Keratinocyte (primary cell): ENCODE measurements around the gene NFATC4. TPM values are rescaled to one million over a fixed set of nuclear protein-coding genes. Genes with fewer than 3 reads are reported as not detected.

ENCODE experiments used
- DNase-seq: peaks from one replicate; pipeline ENCODE4 v3.0.0-alpha.2; 2011; ENCODE audit warnings: low read depth, missing footprints, low spot score
- FAIRE-seq: peaks from 2 replicates; lab custom pipeline; 2011; peaks lifted over from hg19 to GRCh38; lab: Jason Lieb, UNC
- H2AFZ ChIP-seq: 2 replicates; pipeline ENCODE4 v1.6.0; 2012; ENCODE audit warnings: low read length, control low read depth, inconsistent platforms; ENCODE audit not compliant: control insufficient read depth
- H3K27ac ChIP-seq: 2 replicates; pipeline ENCODE4 v1.5.1; 2011; ENCODE audit warnings: low read length; ENCODE audit not compliant: control insufficient read depth, insufficient read depth
- H3K27me3 ChIP-seq: 3 replicates; pipeline ENCODE4 v1.6.0; 2011; ENCODE audit warnings: low read length; ENCODE audit not compliant: control insufficient read depth, insufficient read depth; ENCODE audit errors: extremely low read depth
- H3K36me3 ChIP-seq, 2 experiments: 2 replicates in 1 of 2; 3 replicates in 1 of 2; pipeline ENCODE4 v1.5.1; 2011; ENCODE audit warnings: low read length in 2 of 2, mild to moderate bottlenecking in 1 of 2; ENCODE audit not compliant: control insufficient read depth in 2 of 2, insufficient read depth in 2 of 2; ENCODE audit errors: extremely low read depth in 1 of 2
- H3K4me1 ChIP-seq: 3 replicates; pipeline ENCODE4 v1.5.1; 2011; ENCODE audit warnings: low read length; ENCODE audit not compliant: control insufficient read depth, insufficient read depth; ENCODE audit errors: extremely low read depth
- H3K4me2 ChIP-seq: 3 replicates; pipeline ENCODE4 v1.6.0; 2011; ENCODE audit warnings: low read depth, low read length; ENCODE audit not compliant: control insufficient read depth, insufficient read depth; ENCODE audit errors: extremely low read depth
- H3K4me3 ChIP-seq, 3 experiments: fragments of 200-600 bp in 1 of 3; sonication (generic) in 1 of 3; 2 replicates in 2 of 3; 3 replicates in 1 of 3; pipeline ENCODE4 v1.5.1; 2011 to 2016; ENCODE audit warnings: low read length in 3 of 3, mild to moderate bottlenecking in 3 of 3, control low read depth in 2 of 3, inconsistent platforms in 1 of 3, low read depth in 1 of 3, mixed read lengths in 1 of 3, mixed run types in 1 of 3, moderate library complexity in 1 of 3; ENCODE audit not compliant: control insufficient read depth in 2 of 3, insufficient read depth in 2 of 3; ENCODE audit errors: extremely low read depth in 1 of 3
- H3K79me2 ChIP-seq: 2 replicates; pipeline ENCODE4 v1.6.0; 2012; ENCODE audit warnings: low read length; ENCODE audit not compliant: control insufficient read depth, insufficient read depth
- H3K9ac ChIP-seq: 3 replicates; pipeline ENCODE4 v1.6.0; 2011; ENCODE audit warnings: low read length; ENCODE audit not compliant: control insufficient read depth, insufficient read depth; ENCODE audit errors: extremely low read depth
- H3K9me1 ChIP-seq: 3 replicates; pipeline ENCODE4 v1.6.0; 2011; ENCODE audit warnings: low read length; ENCODE audit not compliant: control insufficient read depth, insufficient read depth; ENCODE audit errors: extremely low read depth
- H3K9me3 ChIP-seq: 2 replicates; pipeline ENCODE4 v1.5.1; 2012; ENCODE audit warnings: low read depth, low read length; ENCODE audit not compliant: control insufficient read depth
- H4K20me1 ChIP-seq: 3 replicates; pipeline ENCODE4 v1.6.0; 2011; ENCODE audit warnings: low read length; ENCODE audit not compliant: control insufficient read depth, insufficient read depth; ENCODE audit errors: extremely low read depth
- CTCF ChIP-seq, 3 experiments: IDR thresholded peaks in 1 of 3; conservative IDR thresholded peaks in 1 of 3; optimal IDR thresholded peaks in 1 of 3; 2 replicates in 2 of 3; 3 replicates in 1 of 3; pipeline versions ENCODE3 to v1.5.1; 2011; ENCODE audit warnings: low read length in 3 of 3, mild to moderate bottlenecking in 3 of 3, moderate library complexity in 2 of 3, control low read depth in 1 of 3, inconsistent platforms in 1 of 3; ENCODE audit not compliant: insufficient read depth in 2 of 3; ENCODE audit errors: extremely low read depth in 1 of 3
- EZH2 ChIP-seq: IDR thresholded peaks from one replicate; pipeline ENCODE4 v1.6.1; 2012; ENCODE audit warnings: inconsistent platforms, mild to moderate bottlenecking, low read length, moderate library complexity
- dilution Hi-C: fragments of 300-500 bp; cut with MboI; formaldehyde crosslinking; loops from one replicate; pipeline ENCODE4 v1.7.0; 2020; ENCODE audit warnings: low sequenced_read_pairs; ENCODE audit not compliant: extremely low pct_ligation_motif_present
- polyA plus RNA-seq, 5 experiments: library from polyadenylated mRNA; depleted of rRNA in 3 of 5; stranded (reverse) in 3 of 5; stranded (forward) in 1 of 5; unstranded in 1 of 5; fragments of >200 nt; gene quantifications; 1 replicate in 1 of 5; 2 replicates in 3 of 5; 3 replicates in 1 of 5; pipeline versions ENCODE4 v1.2.1 to v1.2.3, GENCODE V29; 2011 to 2012; ENCODE audit warnings: missing spikeins in 2 of 5, low read depth in 1 of 5, low replicate concordance in 1 of 5

The NFATC4 gene
- polyA plus RNA-seq, 1 donor (not counting 4 experiments of a cell fraction or from before 2014, with no cell fraction given), result 0.92 TPM

GRCh38 chr14:24342889-24343288 is 25.1 kb upstream of the NFATC4 start:
- TF ChIP-seq EZH2 (no peak), CTCF (optimal IDR thresholded peaks at IDR 0.05 in 1 of 3, IDR thresholded peaks at IDR 0.05 in 1 of 3, conservative IDR thresholded peaks at IDR 0.05 in 1 of 3; ENCODE audit: extremely low read depth in 1 of 3, insufficient read depth in 2 of 3, low read length in 3 of 3) (no peak)

GRCh38 chr14:24343795-24344660 is 24.0 kb upstream of the NFATC4 start:
- H3K9me3 ChIP-seq, result no peaks in the 10 kb centered on the region
- no peak overlapping the region for H3K9ac ChIP-seq
- no peaks in the 10 kb centered on the region for H3K79me2 ChIP-seq
- no peak overlapping the region for H2AFZ ChIP-seq
- FAIRE-seq, result no peak
- no peak for TF ChIP-seq CTCF (optimal IDR thresholded peaks at IDR 0.05 in 1 of 3, IDR thresholded peaks at IDR 0.05 in 1 of 3, conservative IDR thresholded peaks at IDR 0.05 in 1 of 3; ENCODE audit: extremely low read depth in 1 of 3, insufficient read depth in 2 of 3, low read length in 3 of 3)
- TF ChIP-seq EZH2, result no peak
- dilution Hi-C loops, result no loop called here
- H3K27ac ChIP-seq, result no peak overlapping the region
- H4K20me1 ChIP-seq, result no peaks in the 10 kb centered on the region
- no peak overlapping the region for H3K4me2 ChIP-seq
- H3K36me3 ChIP-seq, result no peaks in the 10 kb centered on the region
- peaks cover 3% of the 10 kb centered on the region for H3K4me1 ChIP-seq
- peaks cover under 1% of the 10 kb centered on the region for H3K27me3 ChIP-seq
- no peak for DNase-seq
- H3K4me3 ChIP-seq, result no peak overlapping the region
- no peaks in the 10 kb centered on the region for H3K9me1 ChIP-seq

More at GRCh38 chr14:24342889-24343288, 25.1 kb upstream of the NFATC4 start:
- Histone ChIP-seq H3K79me2 (no peaks in the 10 kb centered on the region), H4K20me1 (no peaks in the 10 kb centered on the region), H3K9me3 (no peaks in the 10 kb centered on the region), H3K9me1 (no peaks in the 10 kb centered on the region), H3K4me3 (no peak overlapping the region), H3K4me1 (peaks cover 7% of the 10 kb centered on the region), H3K4me2 (no peak overlapping the region), H3K27me3 (peaks cover 3% of the 10 kb centered on the region), H3K27ac (no peak overlapping the region), H3K9ac (no peak overlapping the region), H2AFZ (no peak overlapping the region), H3K36me3 (no peaks in the 10 kb centered on the region)
- FAIRE-seq (no peak), DNase-seq (no peak)
- dilution Hi-C loops, result no loop called here
